Breast epithelium (tissue), 4 donors: ENCODE results near the gene USH1C. TPM values are rescaled to one million over a fixed set of nuclear protein-coding genes. Genes with fewer than 3 reads are reported as not detected.

Experiments
- DNase-seq, 2 donors: peaks; one replicate each; pipeline ENCODE4 v3.0.0-alpha.2; 2019; ENCODE audit warnings: low spot score in 2 of 2
- H3K27ac ChIP-seq, 2 donors: fragments of 200-600 bp; sonication (generic) in 1 of 2; one replicate each; pipeline ENCODE4 v1.5.1; 2016 to 2019; ENCODE audit warnings: mild to moderate bottlenecking in 1 of 2
- H3K27me3 ChIP-seq, 2 donors: fragments of 200-600 bp; sonication (generic) in 1 of 2; one replicate each; pipeline versions ENCODE4 v1.5.1 to v1.6.0; 2017 to 2019; ENCODE audit warnings: control low read depth in 1 of 2, mild to moderate bottlenecking in 1 of 2
- H3K36me3 ChIP-seq: fragments of 200-600 bp; one replicate; pipeline ENCODE4 v1.5.1; 2019
- H3K4me1 ChIP-seq, 2 donors: fragments of 200-600 bp; sonication (generic); one replicate each; pipeline ENCODE4 v1.5.1; 2016 to 2019; ENCODE audit warnings: control low read depth in 1 of 2
- H3K4me3 ChIP-seq, 3 donors: fragments of 200-600 bp; sonication (generic); 1 replicate in 2 of 3; 2 replicates in 1 of 3; pipeline ENCODE4 v1.5.1; 2016 to 2019; ENCODE audit warnings: mild to moderate bottlenecking in 3 of 3, moderate library complexity in 2 of 3
- H3K9me3 ChIP-seq, 2 donors: fragments of 200-600 bp; sonication (generic) in 1 of 2; one replicate each; pipeline ENCODE4 v1.5.1; 2016 to 2019; ENCODE audit warnings: control low read depth in 1 of 2
- CTCF ChIP-seq, 3 donors: fragments of 450-650 bp; IDR thresholded peaks; one replicate each; pipeline ENCODE4 v1.5.1; 2016 to 2017; ENCODE audit warnings: antibody characterized with exemption in 3 of 3, mild to moderate bottlenecking in 3 of 3, moderate library complexity in 3 of 3
- POLR2A ChIP-seq: fragments of 450-650 bp; IDR thresholded peaks from one replicate; pipeline ENCODE4 v1.6.1; 2016; ENCODE audit warnings: antibody characterized with exemption, mild to moderate bottlenecking, moderate library complexity
- POLR2AphosphoS5 ChIP-seq, 3 donors: sonication (generic); formaldehyde crosslinking; IDR thresholded peaks; one replicate each; pipeline ENCODE4 v1.6.1; 2017; ENCODE audit warnings: antibody characterized with exemption in 3 of 3
- intact Hi-C: fragments of 100-400 bp; cut with DNase I; formaldehyde crosslinking; loops from one replicate; pipeline ENCODE4 v1.15.1; 2023; ENCODE audit warnings: low total_unique reads
- total RNA-seq, 3 donors: library from RNA; depleted of rRNA; stranded (reverse); fragments of >200 nt; gene quantifications; one replicate each; pipeline ENCODE4 v1.1.0, GENCODE V29; 2016

USH1C gene
- total RNA-seq, 3 donors from 2014 or later, result 0.66 TPM; not detected in 2

- Histone ChIP-seq H3K9me3 (no peaks in the 10 kb centered on the region), H3K4me3 (no peak overlapping the region), H3K36me3 (no peaks in the 10 kb centered on the region), H3K27ac (no peak overlapping the region), H3K27me3 (no peaks in the 10 kb centered on the region), H3K4me1 (no peaks in the 10 kb centered on the region)
- no peak for DNase-seq
- TF ChIP-seq POLR2A, result no peak
- TF ChIP-seq POLR2AphosphoS5 (IDR thresholded peaks at IDR 0.05), result no peak
- intact Hi-C loops, result no loop called here
These were observed 97.7 kb downstream of the USH1C start for GRCh38 chr11:17446482-17446881.

- intact Hi-C loops, result no loop called here
- TF ChIP-seq POLR2A, result no peak
- TF ChIP-seq POLR2AphosphoS5 (IDR thresholded peaks at IDR 0.05), result no peak
- TF ChIP-seq CTCF (IDR thresholded peaks at IDR 0.05), result no peak
- Histone ChIP-seq H3K4me3 (no peak overlapping the region), H3K27ac (no peak overlapping the region), H3K9me3 (no peaks in the 10 kb centered on the region), H3K4me1 (no peaks in the 10 kb centered on the region), H3K36me3 (no peaks in the 10 kb centered on the region), H3K27me3 (no peaks in the 10 kb centered on the region)
- DNase-seq, result no peak
These were observed 98.9 kb downstream of the USH1C start for GRCh38 chr11:17445240-17445795.

GRCh38 chr11:17443926-17444690, 100.1 kb downstream of the USH1C start:
- no peaks in the 10 kb centered on the region for H3K4me1 ChIP-seq
- intact Hi-C loops, result no loop called here

More at GRCh38 chr11:17443926-17444690, 100.1 kb downstream of the USH1C start:
- DNase-seq, result no peak
- Histone ChIP-seq H3K4me3 (no peak overlapping the region), H3K36me3 (no peaks in the 10 kb centered on the region), H3K27ac (no peak overlapping the region), H3K27me3 (no peaks in the 10 kb centered on the region), H3K9me3 (no peaks in the 10 kb centered on the region)
- TF ChIP-seq CTCF (IDR thresholded peaks at IDR 0.05) (no peak), POLR2A (no peak), POLR2AphosphoS5 (IDR thresholded peaks at IDR 0.05) (no peak)

Other genes with a start within 250 kb of the USH1C start
- gene NCR3LG1, start 192.6 kb downstream of the USH1C start, total RNA-seq, result 1 to 10 TPM; 2.9 to 5.0 (median 4.3) TPM
- 1 to 10 TPM in 2 of 3 donors, under 1 TPM in 1; 0.80 to 5.0 (median 4.9) TPM for gene KCNJ11, start 155.8 kb downstream of the USH1C start, total RNA-seq
- gene ABCC8, start 67.6 kb downstream of the USH1C start, total RNA-seq, result 10 to 100 TPM in 2 of 3 donors, 1 to 10 TPM in 1; 3.8 to 10.8 (median 10.5) TPM
- not detected for gene OTOG, start 2.8 kb upstream of the USH1C start, total RNA-seq
- gene MYOD1, start 175.2 kb upstream of the USH1C start, total RNA-seq, result not detected
- gene KCNC1, start 190.4 kb upstream of the USH1C start, total RNA-seq, result under 1 TPM in 1 of 3 donors, not detected in 2; 0.15 TPM